Large intestine (tissue), 3 donors: ENCODE data around the gene DSCAML1. TPM values are rescaled to one million over a fixed set of nuclear protein-coding genes. Genes with fewer than 3 reads are reported as not detected.

Source experiments
- DNase-seq, 2 donors: peaks; one replicate each; pipeline versions ENCODE4 v3.0.0 to v3.0.0-alpha.2; 2013
- H3K27ac ChIP-seq: one replicate; pipeline ENCODE4 v1.5.1; 2013; ENCODE audit warnings: low read length
- H3K27me3 ChIP-seq: 2 replicates; pipeline ENCODE4 v1.6.1; 2013; ENCODE audit warnings: low read length; ENCODE audit not compliant: control insufficient read depth, insufficient read depth
- H3K36me3 ChIP-seq: 2 replicates; pipeline ENCODE4 v1.6.1; 2013; ENCODE audit warnings: low read length; ENCODE audit not compliant: control insufficient read depth, insufficient read depth
- H3K4me1 ChIP-seq: one replicate; pipeline ENCODE4 v1.6.1; 2013; ENCODE audit warnings: low read length; ENCODE audit not compliant: control insufficient read depth, insufficient read depth
- H3K4me3 ChIP-seq: one replicate; pipeline ENCODE4 v1.5.1; 2013; ENCODE audit warnings: low read length
- H3K9me3 ChIP-seq: one replicate; pipeline ENCODE4 v1.6.1; 2013; ENCODE audit warnings: mild to moderate bottlenecking, low read depth, low read length, moderate library complexity; ENCODE audit not compliant: control insufficient read depth
- WGBS: methylation state at CpG from one replicate; pipeline ENCODE4 v1.1.5; 2013; ENCODE audit warnings: low lambda C conversion rate; ENCODE audit not compliant: insufficient coverage; 5-methylcytosine and 5-hydroxymethylcytosine counted together
- polyA plus RNA-seq: library from polyadenylated mRNA; unstranded; fragments of 120-200 nt; gene quantifications from one replicate; pipeline ENCODE4 v1.2.1, GENCODE V29; 2013

Gene DSCAML1
- polyA plus RNA-seq, 1 donor: 1.6 TPM

DNA sequence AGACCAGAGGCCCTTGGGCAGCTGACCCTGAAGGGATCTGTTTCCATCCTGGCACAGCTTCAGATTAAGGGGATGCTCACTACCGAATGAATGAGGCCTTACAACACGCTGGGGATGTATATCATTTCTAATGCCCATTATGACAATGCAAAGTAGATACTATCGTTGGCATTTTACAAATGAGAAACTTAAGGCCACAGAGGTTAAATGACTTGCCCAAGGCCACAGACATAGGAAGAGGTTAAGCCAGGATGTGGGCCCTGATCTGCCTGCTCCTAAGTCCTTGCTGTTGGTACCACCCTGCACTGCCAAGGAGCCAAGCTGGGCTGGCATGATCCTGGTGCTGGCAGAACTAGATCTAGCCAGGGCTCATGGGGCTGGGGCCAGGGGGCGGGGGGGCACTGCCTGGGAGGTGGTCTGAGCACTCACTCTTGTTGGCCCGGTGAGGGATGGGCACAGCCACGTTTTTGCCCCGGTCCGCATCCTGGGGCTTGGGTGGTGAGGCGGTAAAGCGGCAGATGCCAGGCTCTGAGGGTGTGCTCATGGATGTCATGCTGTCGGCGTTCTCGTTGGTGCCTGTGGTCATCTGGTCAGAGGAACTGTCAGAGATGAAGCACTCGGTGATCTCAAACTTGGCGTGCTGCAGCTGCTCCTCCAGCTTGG lies 366.6 kb downstream of the DSCAML1 start:
- peaks cover 2% of the 10 kb centered on the region for H3K36me3 ChIP-seq
- WGBS: no CpG with 5 or more reads among the region's 15 CpGs
- peaks cover 5% of the 10 kb centered on the region for H3K4me1 ChIP-seq
- no peak overlapping the region for H3K4me3 ChIP-seq
- no peaks in the 10 kb centered on the region for H3K27me3 ChIP-seq
- no peak for DNase-seq
- no peaks in the 10 kb centered on the region for H3K9me3 ChIP-seq
- no peak overlapping the region for H3K27ac ChIP-seq

DNA sequence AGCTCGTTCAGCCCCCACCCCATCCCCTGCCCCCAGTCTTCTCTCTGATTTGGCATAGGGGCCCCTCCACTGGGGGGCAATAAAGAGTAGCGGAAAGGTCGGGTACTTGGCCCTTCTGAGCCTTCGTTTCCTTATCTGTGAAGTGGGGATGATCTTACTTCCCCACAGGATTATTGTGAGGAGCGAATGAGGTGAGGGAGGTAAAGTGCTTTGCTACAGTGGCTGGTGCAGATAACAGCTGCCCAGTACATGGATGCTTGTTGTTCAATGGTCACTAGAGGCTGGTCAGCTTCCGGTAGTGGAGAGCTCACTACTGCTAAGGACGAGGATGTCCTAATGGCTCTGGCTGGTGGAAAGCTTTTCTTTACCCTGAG lies 368.2 kb downstream of the DSCAML1 start:
- peaks cover 5% of the 10 kb centered on the region for H3K4me1 ChIP-seq
- H3K9me3 ChIP-seq: no peaks in the 10 kb centered on the region
- no CpG with 5 or more reads among the region's 7 CpGs for WGBS
- H3K4me3 ChIP-seq: no peak overlapping the region
- no peak for DNase-seq
- no peak overlapping the region for H3K27ac ChIP-seq
- no peaks in the 10 kb centered on the region for H3K36me3 ChIP-seq
- H3K27me3 ChIP-seq: no peaks in the 10 kb centered on the region

DNA sequence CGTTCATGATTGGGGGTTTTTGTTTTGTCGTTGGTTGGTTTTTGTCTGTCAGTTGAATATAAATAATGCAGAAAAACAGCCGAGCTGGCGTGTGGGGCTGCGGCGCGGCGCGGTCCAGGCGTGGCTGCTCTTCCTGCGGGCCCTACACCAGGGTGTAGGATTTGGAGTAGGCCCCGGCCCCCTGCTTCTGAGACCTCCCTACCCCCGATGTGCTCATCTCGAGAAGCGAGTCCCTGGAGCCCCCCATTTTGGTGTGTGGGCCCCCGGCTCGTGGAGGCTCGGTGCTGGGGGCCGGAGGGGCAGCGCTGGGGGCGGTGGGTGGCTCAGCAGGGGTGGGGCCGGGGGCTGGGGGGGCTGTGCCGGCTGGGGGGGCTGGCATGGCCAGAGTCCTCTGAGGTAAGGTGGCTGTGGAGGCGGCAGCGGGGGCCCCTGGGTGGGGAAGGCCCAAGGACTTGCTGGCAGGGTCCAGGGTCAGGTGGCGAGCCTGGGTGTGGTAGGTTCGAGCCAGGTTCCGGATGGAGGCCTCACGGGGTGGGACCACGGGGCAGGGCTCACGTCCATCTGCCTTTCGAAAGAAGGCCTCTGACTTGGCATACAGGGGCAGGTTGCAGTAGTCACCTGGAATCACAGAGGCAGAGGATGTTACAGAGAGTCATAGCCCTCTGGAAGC lies 368.7 kb downstream of the DSCAML1 start:
- H3K4me3 ChIP-seq: no peak overlapping the region
- no peaks in the 10 kb centered on the region for H3K9me3 ChIP-seq
- DNase-seq: peak; percentile 41 to 71
- H3K4me1 ChIP-seq: peaks cover 5% of the 10 kb centered on the region
- H3K36me3 ChIP-seq: no peaks in the 10 kb centered on the region
- WGBS: 100% methylated on average over 2 of the region's 32 CpGs
- no peaks in the 10 kb centered on the region for H3K27me3 ChIP-seq
- no peak overlapping the region for H3K27ac ChIP-seq

DNA sequence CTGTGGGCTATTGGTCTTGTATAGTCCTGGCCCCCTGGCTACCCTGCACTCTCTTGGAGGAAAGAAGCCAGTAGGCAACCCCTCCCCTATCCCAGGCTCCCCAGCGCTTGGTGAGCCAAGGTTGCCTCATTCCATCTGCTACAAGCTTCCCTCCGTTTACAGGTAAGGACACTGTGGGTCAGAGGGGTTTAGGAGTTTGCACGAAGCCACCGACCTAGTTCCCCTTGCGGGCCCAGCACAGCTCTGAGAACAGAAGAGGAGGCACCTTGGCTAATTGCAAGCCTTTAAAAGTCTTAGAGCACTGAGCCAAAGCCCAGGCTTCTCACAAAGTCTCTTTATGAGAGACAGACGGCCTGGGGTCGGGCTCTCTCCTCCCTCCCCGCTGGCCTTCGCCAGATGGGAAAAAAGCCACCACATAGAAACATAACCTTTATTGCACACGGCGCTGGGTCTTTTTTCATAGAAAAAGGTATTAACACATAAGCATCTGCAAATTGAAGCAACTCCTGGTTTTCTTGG lies 369.6 kb downstream of the DSCAML1 start:
- Histone ChIP-seq H3K9me3 (no peaks in the 10 kb centered on the region), H3K4me3 (no peak overlapping the region), H3K4me1 (peaks cover 5% of the 10 kb centered on the region), H3K36me3 (no peaks in the 10 kb centered on the region), H3K27ac (no peak overlapping the region), H3K27me3 (no peaks in the 10 kb centered on the region)
- no peak for DNase-seq
- WGBS: no CpG with 5 or more reads among the region's 11 CpGs

DNA sequence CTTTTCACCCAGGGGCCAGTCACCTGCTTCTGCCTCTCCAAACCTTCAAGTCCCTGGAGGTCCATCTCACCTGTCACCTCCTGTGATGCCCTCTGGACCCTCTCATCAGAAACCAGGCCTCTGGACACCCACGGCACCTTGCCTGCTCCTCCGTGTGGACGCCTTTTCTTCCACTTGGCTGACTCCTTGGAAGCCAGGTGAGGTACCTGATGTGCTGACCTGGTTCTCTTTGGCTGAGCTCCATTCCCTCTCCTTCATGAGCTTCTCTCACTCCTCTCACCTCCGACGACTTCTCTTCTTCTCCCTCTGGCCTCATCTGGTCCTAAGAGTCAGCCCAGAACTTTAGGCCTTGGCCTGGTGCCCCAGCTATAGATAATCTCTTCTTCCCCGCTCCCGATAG lies 370.1 kb downstream of the DSCAML1 start:
- Histone ChIP-seq H3K4me3 (no peak overlapping the region), H3K27ac (no peak overlapping the region), H3K36me3 (no peaks in the 10 kb centered on the region), H3K27me3 (no peaks in the 10 kb centered on the region), H3K9me3 (no peaks in the 10 kb centered on the region), H3K4me1 (peaks cover 5% of the 10 kb centered on the region)
- no peak for DNase-seq
- WGBS: 75% methylated on average over 2 of the region's 7 CpGs

DNA sequence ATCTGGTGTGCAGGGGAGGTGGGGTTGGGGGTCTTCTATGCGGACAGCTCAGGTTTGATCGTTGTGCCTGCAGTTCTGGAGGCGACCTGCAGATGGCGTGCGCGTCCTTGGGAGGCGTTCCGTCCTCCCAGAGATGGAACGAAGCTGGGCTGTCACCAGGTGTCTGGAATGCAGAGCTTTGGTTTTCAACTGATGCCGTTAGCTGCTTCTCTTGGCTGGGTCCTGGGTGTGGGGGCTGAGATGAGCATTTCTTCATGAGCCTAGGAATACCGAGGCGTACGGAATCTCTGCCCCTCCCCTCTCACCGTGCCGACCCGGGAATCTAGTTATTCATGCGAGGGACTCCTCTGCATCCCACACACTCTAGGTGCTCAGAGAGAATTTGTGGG lies 370.7 kb downstream of the DSCAML1 start:
- Histone ChIP-seq H3K4me3 (no peak overlapping the region), H3K27ac (no peak overlapping the region), H3K27me3 (no peaks in the 10 kb centered on the region), H3K9me3 (no peaks in the 10 kb centered on the region), H3K36me3 (no peaks in the 10 kb centered on the region), H3K4me1 (peaks cover 5% of the 10 kb centered on the region)
- peak; percentile 45 to 53 for DNase-seq
- WGBS: no CpG with 5 or more reads among the region's 17 CpGs

DNA sequence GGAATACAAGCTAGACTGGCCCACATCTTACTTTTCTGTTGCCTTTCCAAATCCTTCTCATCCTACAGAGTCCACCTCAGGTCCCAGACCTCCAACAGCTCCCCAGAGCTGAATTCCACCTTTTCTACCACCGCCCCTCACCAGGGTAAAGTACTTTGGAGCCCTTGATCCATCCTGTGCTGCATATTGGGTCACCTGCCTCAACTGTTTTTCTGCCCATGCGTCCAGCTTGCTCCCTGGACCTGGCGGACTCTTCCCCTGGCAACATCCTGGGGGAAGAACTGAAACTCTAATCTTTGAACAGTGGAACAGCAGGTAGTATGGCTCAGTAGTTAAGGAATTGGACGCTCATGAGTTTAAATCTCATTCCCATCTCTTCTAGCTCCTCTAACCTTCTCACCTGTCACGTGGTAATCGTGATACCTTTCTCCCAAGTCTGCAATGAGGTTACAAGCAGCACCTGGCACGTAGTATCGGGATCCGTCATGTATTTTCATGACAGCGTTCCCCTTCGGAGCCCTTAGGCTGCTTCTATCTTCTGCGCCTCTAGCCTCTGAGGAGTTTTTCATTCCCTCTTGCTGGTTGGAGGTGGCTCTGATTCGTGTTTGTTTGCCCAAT lies 371.2 kb downstream of the DSCAML1 start:
- Histone ChIP-seq H3K27me3 (no peaks in the 10 kb centered on the region), H3K9me3 (no peaks in the 10 kb centered on the region), H3K4me1 (peaks cover 5% of the 10 kb centered on the region), H3K36me3 (no peaks in the 10 kb centered on the region), H3K27ac (no peak overlapping the region), H3K4me3 (no peak overlapping the region)
- DNase-seq: no peak
- WGBS: 50% methylated on average over 2 of the region's 13 CpGs

DNA sequence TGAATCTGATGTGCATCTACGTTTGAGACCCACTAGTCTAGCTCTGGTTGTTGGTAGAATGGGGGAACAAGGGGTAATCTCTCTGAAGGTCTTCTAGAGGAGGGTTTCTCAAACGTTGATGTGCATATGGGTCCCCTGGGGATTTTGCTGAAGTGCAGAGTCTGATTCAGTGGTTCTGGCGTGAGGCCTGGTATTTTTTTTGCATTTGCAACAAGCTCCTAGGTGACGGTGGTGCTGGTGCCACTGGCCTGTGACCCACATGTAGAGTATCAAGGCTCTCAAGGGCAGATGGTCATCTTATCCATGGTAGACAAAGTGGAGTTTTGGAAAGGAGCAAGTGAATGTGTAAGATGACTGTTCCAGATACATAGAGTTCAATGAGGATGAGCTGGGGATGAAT lies 372.2 kb downstream of the DSCAML1 start:
- H3K9me3 ChIP-seq: peaks cover 3% of the 10 kb centered on the region
- no CpG with 5 or more reads among the region's 4 CpGs for WGBS
- H3K36me3 ChIP-seq: no peaks in the 10 kb centered on the region
- H3K27me3 ChIP-seq: no peaks in the 10 kb centered on the region
- no peak overlapping the region for H3K27ac ChIP-seq
- peaks cover 6% of the 10 kb centered on the region for H3K4me1 ChIP-seq
- H3K4me3 ChIP-seq: no peak overlapping the region
- DNase-seq: no peak

DNA sequence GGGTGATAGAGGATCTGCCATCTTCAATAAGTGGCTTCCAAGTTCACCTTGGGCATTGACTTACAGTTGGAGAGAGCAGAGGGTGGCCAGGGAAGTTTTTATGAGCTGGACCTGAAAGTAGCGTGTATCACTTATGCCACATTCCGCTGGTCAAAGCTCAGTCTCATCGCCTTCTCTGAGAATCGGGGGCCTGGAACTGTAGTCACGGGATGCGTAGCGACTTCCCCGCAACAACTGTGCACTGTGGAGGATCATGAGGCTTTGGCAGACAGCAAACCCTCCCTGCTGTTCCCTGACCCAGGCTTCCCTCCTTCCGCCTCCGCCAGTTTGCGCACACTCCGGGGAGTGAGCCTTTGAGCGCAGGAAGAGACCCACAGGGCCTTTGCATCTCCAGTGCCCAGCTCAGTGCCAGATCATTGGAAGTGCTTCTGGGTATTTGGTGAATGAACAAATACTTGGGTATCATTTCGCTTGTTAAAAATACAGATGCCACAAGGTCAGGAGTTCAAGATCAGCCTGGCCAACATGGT lies 373.9 kb downstream of the DSCAML1 start:
- DNase-seq: no peak
- WGBS: no CpG with 5 or more reads among the region's 14 CpGs
- Histone ChIP-seq H3K36me3 (no peaks in the 10 kb centered on the region), H3K4me1 (peaks cover 16% of the 10 kb centered on the region), H3K9me3 (peaks cover 3% of the 10 kb centered on the region), H3K27me3 (no peaks in the 10 kb centered on the region), H3K4me3 (no peak overlapping the region), H3K27ac (no peak overlapping the region)

DNA sequence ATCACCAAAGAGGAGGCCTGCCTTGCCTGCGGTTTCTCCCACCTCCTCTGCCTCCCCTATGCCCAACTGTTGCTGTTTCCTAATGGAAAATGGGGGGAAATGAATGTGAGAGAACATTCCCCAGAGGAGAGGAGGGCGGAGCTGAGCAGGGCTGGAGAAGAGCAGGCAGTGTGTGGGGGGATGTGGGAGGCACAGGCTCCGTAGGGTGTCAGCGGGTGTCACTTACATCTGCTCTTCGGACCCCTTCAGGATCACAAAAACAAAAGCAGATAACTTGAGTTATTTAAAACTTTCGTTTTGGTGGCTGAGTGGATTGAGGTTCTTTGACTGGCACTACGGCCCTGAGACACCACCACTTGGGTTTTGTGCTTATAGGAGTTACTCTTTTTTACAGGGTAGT lies 375.5 kb downstream of the DSCAML1 start:
- Histone ChIP-seq H3K4me3 (no peak overlapping the region), H3K36me3 (no peaks in the 10 kb centered on the region), H3K27me3 (no peaks in the 10 kb centered on the region), H3K4me1 (peaks cover 20% of the 10 kb centered on the region), H3K27ac (no peak overlapping the region), H3K9me3 (peaks cover 3% of the 10 kb centered on the region)
- no CpG with 5 or more reads among the region's 7 CpGs for WGBS
- DNase-seq: no peak
